HG02852 (cell line): Measurements from ENCODE around the gene ITGAE.

Source experiments
- ATAC-seq: cut with Tn5 transposase; IDR thresholded peaks from one replicate; pipeline ENCODE4 v1.9.1; 2021; ENCODE audit warnings: mild to moderate bottlenecking, moderate library complexity; ENCODE audit not compliant: unreplicated experiment

ITGAE gene

GRCh38 chr17:3672571-3672970, 128.4 kb downstream of the ITGAE start:
- no peak for ATAC-seq

GRCh38 chr17:3669548-3669947, 131.4 kb downstream of the ITGAE start:
- ATAC-seq, result no peak

- ATAC-seq, result peak; percentile 13
Observed at GRCh38 chr17:3669085-3669347, 132.0 kb downstream of the ITGAE start.

- peak; percentile 85 for ATAC-seq
Observed at GRCh38 chr17:3668279-3669084, 132.5 kb downstream of the ITGAE start, which contains the start of the genes EMC6 and TAX1BP3. Gene EMC6, plus strand, starts transcription at chr17:3668812. Its CDS starts 335 bp downstream, at chr17:3669147. Gene TAX1BP3, minus strand, starts transcription at chr17:3668578. Its CDS starts 52 bp downstream, at chr17:3668526.

GRCh38 chr17:3667366-3668278, 133.4 kb downstream of the ITGAE start:
- ATAC-seq, result peak; percentile 11

- no peak for ATAC-seq
Observed at GRCh38 chr17:3666516-3666915, 134.5 kb downstream of the ITGAE start.

- no peak for ATAC-seq
Observed at GRCh38 chr17:3665834-3666233, 135.2 kb downstream of the ITGAE start.
